Kidney (tissue), 14 donors: ENCODE data around the gene FOXB1. TPM values are rescaled to one million over a fixed set of nuclear protein-coding genes. Genes with fewer than 3 reads are reported as not detected.

Experiments used
- DNase-seq, 5 donors: peaks; one replicate each; pipeline ENCODE4 v3.0.0-alpha.2; 2013 to 2020
- FAIRE-seq: peaks from 2 replicates; lab custom pipeline; 2012; peaks lifted over from hg19 to GRCh38; lab: Jason Lieb, UNC
- H3K27ac ChIP-seq, 2 donors: one replicate each; pipeline ENCODE4 v1.7.0; 2013; ENCODE audit warnings: low read depth in 2 of 2, low read length in 2 of 2, inconsistent platforms in 1 of 2
- H3K27me3 ChIP-seq: one replicate; pipeline ENCODE4 v1.7.1; 2013; ENCODE audit warnings: low read length, inconsistent platforms; ENCODE audit not compliant: control insufficient read depth, insufficient read depth
- H3K36me3 ChIP-seq, 3 donors: one replicate each; pipeline versions ENCODE4 v1.7.0 to v1.7.1; 2013; ENCODE audit warnings: low read length in 3 of 3, control low read depth in 1 of 3, inconsistent platforms in 1 of 3; ENCODE audit not compliant: insufficient read depth in 3 of 3, control insufficient read depth in 2 of 3
- H3K4me1 ChIP-seq, 3 donors: one replicate each; pipeline versions ENCODE4 v1.7.0 to v1.7.1; 2013; ENCODE audit warnings: low read length in 3 of 3, inconsistent platforms in 1 of 3, low read depth in 1 of 3; ENCODE audit not compliant: control insufficient read depth in 2 of 3, insufficient read depth in 2 of 3
- H3K4me3 ChIP-seq, 3 donors: one replicate each; pipeline versions ENCODE4 v1.7.0 to v1.8.1; 2013; ENCODE audit warnings: low read length in 3 of 3, control low read depth in 1 of 3, inconsistent platforms in 1 of 3
- H3K9ac ChIP-seq, 3 donors: one replicate each; pipeline versions ENCODE4 v1.7.0 to v1.7.1; 2013; ENCODE audit warnings: low read length in 3 of 3, control low read depth in 1 of 3, inconsistent platforms in 1 of 3
- H3K9me3 ChIP-seq, 3 donors: one replicate each; pipeline versions ENCODE4 v1.7.0 to v1.7.1; 2013; ENCODE audit warnings: low read length in 3 of 3, control low read depth in 1 of 3, inconsistent platforms in 1 of 3; ENCODE audit not compliant: control insufficient read depth in 2 of 3, insufficient read depth in 1 of 3
- intact Hi-C: fragments of 100-400 bp; cut with DNase I; formaldehyde crosslinking; loops from one replicate; pipeline ENCODE4 v1.11.1; 2022
- polyA plus RNA-seq: library from polyadenylated mRNA; stranded (reverse); fragments of 350-450 nt; fragmentation: Illumina TruSeq; extraction: RNeasy Lipid Tissue Mini Kit (QIAGEN cat#74804); gene quantifications from one replicate; pipeline ENCODE4 v1.2.3, GENCODE V29; 2014; ENCODE audit warnings: low read depth, low replicate concordance; ENCODE audit not compliant: insufficient read depth
- total RNA-seq: library from RNA; stranded (reverse); fragmentation: NEBNext Ultra II Directional; extraction: Animal tissue kit (Norgen Biotek cat#: 25700); gene quantifications from one replicate; pipeline ENCODE4 v1.2.1, GENCODE V29; 2021
- TF ChIP-seq, protein P1 (sequence below): IDR thresholded peaks from 3 replicates; pipeline ENCODE4 v1.5.1; 2012; ENCODE audit warnings: mild to moderate bottlenecking, moderate library complexity, borderline replicate concordance; ENCODE audit not compliant: insufficient read depth; ENCODE audit errors: extremely low read depth
- donor health status: control.
- donor health status: control.
- donor health status: control.
- donor health status: control.
- donor health status: control.
- donor health status: DM: yes; HTN: yes; CAD: no.
- donor health status: Normal renal cell carcinoma (clear cell type).

Gene FOXB1
- total and polyA plus RNA-seq, 2 donors from 2014 or later, result not detected

GRCh38 chr15:59963322-59963721, 40.8 kb upstream of the FOXB1 start:
- no peak overlapping the region for H3K4me3 ChIP-seq
- intact Hi-C loops, result no loop called here
- TF ChIP-seq, protein P1, sequence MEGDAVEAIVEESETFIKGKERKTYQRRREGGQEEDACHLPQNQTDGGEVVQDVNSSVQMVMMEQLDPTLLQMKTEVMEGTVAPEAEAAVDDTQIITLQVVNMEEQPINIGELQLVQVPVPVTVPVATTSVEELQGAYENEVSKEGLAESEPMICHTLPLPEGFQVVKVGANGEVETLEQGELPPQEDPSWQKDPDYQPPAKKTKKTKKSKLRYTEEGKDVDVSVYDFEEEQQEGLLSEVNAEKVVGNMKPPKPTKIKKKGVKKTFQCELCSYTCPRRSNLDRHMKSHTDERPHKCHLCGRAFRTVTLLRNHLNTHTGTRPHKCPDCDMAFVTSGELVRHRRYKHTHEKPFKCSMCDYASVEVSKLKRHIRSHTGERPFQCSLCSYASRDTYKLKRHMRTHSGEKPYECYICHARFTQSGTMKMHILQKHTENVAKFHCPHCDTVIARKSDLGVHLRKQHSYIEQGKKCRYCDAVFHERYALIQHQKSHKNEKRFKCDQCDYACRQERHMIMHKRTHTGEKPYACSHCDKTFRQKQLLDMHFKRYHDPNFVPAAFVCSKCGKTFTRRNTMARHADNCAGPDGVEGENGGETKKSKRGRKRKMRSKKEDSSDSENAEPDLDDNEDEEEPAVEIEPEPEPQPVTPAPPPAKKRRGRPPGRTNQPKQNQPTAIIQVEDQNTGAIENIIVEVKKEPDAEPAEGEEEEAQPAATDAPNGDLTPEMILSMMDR, result no peak

DNA sequence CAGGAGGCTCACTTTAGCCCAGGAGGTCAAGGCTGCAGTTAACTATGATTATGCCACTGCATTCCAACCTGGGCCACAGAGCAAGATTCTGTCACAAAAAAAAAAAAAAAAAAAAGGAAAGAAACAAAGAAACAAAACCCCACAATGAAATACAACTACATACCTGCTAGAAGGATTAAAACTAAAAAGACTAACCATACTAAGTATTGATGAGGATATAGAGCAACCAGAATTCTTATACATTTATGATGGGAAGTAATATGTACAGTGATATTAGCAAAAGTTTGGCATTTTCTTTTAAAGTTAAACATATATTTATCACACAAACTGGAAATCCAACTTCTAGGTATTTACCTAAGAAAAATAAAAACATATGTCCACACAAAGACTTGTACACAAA, 40.2 kb upstream of the FOXB1 start:
- Histone ChIP-seq H3K9ac (no peak overlapping the region), H3K36me3 (no peaks in the 10 kb centered on the region), H3K27ac (no peak overlapping the region), H3K9me3 (peaks cover 0 to 31% (median 8%) of the 10 kb centered on the region in 3 donors), H3K4me1 (no peaks in the 10 kb centered on the region), H3K27me3 (no peaks in the 10 kb centered on the region), H3K4me3 (no peak overlapping the region)
- TF ChIP-seq, protein P1, result no peak
- FAIRE-seq, result no peak
- intact Hi-C loops, result no loop called here
- DNase-seq, result no peak

More at GRCh38 chr15:59963322-59963721, 40.8 kb upstream of the FOXB1 start:
- Histone ChIP-seq H3K9ac (no peak overlapping the region), H3K27ac (no peak overlapping the region), H3K36me3 (no peaks in the 10 kb centered on the region), H3K27me3 (no peaks in the 10 kb centered on the region), H3K4me1 (no peaks in the 10 kb centered on the region), H3K9me3 (peaks cover 0 to 35% (median 9%) of the 10 kb centered on the region in 3 donors)
- DNase-seq (no peak), FAIRE-seq (peak; percentile 58)

DNA sequence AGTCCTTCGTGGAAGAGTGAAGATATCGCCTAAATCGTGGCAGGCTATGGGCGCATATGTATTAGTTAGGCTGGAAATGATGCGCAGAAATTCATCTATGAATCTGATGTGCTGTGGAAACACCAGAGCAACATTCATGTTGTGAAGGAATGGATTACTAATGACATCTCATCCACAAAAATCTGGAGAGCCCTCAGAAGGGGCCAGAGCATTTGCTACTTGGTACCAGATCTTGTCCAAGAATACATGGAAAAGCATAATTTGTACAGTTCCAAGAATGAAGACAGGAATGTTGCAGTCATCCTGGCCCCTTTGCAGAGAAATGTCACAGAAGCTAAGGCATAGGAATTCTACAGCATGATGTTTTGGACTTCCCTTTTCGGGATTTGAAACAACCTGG, 38.4 kb upstream of the FOXB1 start:
- intact Hi-C loops, result no loop called here
- FAIRE-seq, result no peak

More for the DNA sequence above, 38.4 kb upstream of the FOXB1 start:
- TF ChIP-seq, protein P1, result no peak
- H3K4me3 ChIP-seq, result no peak overlapping the region
- H3K27me3 ChIP-seq, result no peaks in the 10 kb centered on the region
- H3K27ac ChIP-seq, result no peak overlapping the region
- no peak overlapping the region for H3K9ac ChIP-seq
- no peak for DNase-seq
- H3K9me3 ChIP-seq, result peaks cover 0 to 19% (median 8%) of the 10 kb centered on the region in 3 donors
- H3K36me3 ChIP-seq, result no peaks in the 10 kb centered on the region
- no peaks in the 10 kb centered on the region for H3K4me1 ChIP-seq
